Measurements from ENCODE around the gene LRP6. TPM values are rescaled to one million over a fixed set of nuclear protein-coding genes. Genes with fewer than 3 reads are reported as not detected.
"Not testable (repeated sequence)": the region's sequence is repeated elsewhere in the genome, so short reads cannot be mapped to it uniquely, and the experiment has no call there.

LRP6 gene
- total RNA-seq, 2 donors from 2014 or later: 0.10 to 0.59 TPM

DNA sequence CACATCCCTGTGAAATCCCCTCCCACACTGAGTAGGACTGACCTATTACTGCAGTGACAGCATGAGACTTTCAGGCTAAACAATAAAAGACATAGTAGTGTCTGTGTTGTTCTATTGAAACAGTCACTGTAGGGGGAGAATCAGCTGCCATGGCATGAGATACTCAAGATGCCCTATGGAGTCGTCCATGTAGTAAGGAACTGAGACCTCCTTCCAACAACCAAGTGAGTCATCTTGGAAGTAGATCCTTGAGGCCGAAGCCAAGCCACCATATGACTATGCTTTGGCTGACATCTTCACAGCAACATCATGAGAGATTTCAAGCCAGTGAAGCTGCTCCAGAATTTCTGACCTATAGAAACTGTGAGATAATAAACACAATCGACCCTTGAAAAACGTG lies 12.1 kb upstream of the LRP6 start:
- no peak overlapping the region for H3K27ac Mint-ChIP-seq
- no peaks in the 10 kb centered on the region for H3K36me3 Mint-ChIP-seq
- H3K9me3 Mint-ChIP-seq: no peaks in the 10 kb centered on the region
- H3K27me3 Mint-ChIP-seq: peaks cover 40 to 41% of the 10 kb centered on the region in 2 donors
- ATAC-seq: no peak
- DNase-seq (ENCODE audit: low spot score): no peak
- H3K4me3 Mint-ChIP-seq: no peak overlapping the region
- no peaks in the 10 kb centered on the region for H3K4me1 Mint-ChIP-seq (ENCODE audit: low read depth in 2 of 2)

DNA sequence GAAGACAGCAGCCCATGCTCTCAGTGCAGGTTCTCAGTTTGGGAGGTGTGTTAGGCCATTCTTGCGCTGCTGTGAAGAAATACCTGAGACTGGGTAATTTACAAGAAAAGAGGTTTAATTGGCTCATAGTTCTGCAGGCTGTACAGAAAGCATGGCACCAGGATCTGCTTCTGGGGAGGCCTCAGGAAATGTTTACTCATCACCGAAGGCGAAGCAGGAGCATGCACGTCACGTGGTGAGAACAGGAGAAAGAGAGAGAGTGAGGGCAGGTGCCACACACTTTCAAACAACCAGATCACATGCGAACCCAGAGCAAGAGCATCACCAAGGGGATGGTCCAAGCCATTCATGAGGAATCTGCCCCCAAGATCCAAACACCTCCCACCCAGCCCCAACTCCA lies 9.0 kb upstream of the LRP6 start:
- H3K27me3 Mint-ChIP-seq: peaks cover 26 to 29% of the 10 kb centered on the region in 2 donors
- no peaks in the 10 kb centered on the region for H3K36me3 Mint-ChIP-seq
- no peaks in the 10 kb centered on the region for H3K9me3 Mint-ChIP-seq
- H3K4me1 Mint-ChIP-seq (ENCODE audit: low read depth in 2 of 2): no peaks in the 10 kb centered on the region
- DNase-seq (ENCODE audit: low spot score) (no peak), ATAC-seq (no peak)
- H3K27ac Mint-ChIP-seq: no peak overlapping the region
- no peak overlapping the region for H3K4me3 Mint-ChIP-seq

GRCh38 chr12:12273291-12273957 lies 6.6 kb upstream of the LRP6 start:
- peaks cover 25 to 29% of the 10 kb centered on the region in 2 donors for H3K27me3 Mint-ChIP-seq

DNA sequence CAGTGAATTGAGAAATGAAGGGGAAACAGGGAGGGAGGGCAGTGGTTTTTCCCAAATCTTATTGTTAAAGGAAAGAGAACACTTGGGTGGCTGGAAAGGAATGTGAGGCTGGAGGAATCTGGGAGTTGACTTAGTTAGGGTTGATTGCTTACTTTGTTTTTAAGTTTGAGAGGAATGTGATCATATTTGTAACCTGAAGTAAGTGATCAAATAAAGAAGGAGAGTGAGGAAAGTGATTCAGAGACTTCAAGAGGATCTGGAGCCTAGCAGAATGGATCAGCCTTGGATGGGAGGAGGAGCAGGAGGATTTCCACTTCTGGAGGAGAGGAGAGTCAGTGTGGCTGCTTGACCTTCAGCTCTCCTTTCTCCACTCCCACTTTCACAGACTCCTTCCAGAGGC lies 6.0 kb upstream of the LRP6 start:
- no peak overlapping the region for H3K27ac Mint-ChIP-seq
- H3K4me3 Mint-ChIP-seq: no peak overlapping the region
- DNase-seq (ENCODE audit: low spot score) (no peak), ATAC-seq (no peak)
- peaks cover 26 to 33% of the 10 kb centered on the region in 2 donors for H3K27me3 Mint-ChIP-seq
- H3K4me1 Mint-ChIP-seq (ENCODE audit: low read depth in 2 of 2): no peaks in the 10 kb centered on the region
- no peaks in the 10 kb centered on the region for H3K9me3 Mint-ChIP-seq
- no peaks in the 10 kb centered on the region for H3K36me3 Mint-ChIP-seq

More at GRCh38 chr12:12273291-12273957, 6.6 kb upstream of the LRP6 start:
- no peak for ATAC-seq
- Mint-ChIP-seq H3K36me3 (no peaks in the 10 kb centered on the region), H3K9me3 (no peaks in the 10 kb centered on the region), H3K4me1 (ENCODE audit: low read depth in 2 of 2) (no peaks in the 10 kb centered on the region), H3K4me3 (no peak overlapping the region), H3K27ac (no peak overlapping the region)
- DNase-seq (ENCODE audit: low spot score): no peak

GRCh38 chr12:12270226-12270625 lies 3.4 kb upstream of the LRP6 start:
- Mint-ChIP-seq H3K27ac (no peak overlapping the region), H3K4me3 (no peak overlapping the region), H3K4me1 (ENCODE audit: low read depth in 2 of 2) (peaks cover 9 to 16% of the 10 kb centered on the region in 2 donors), H3K36me3 (no peaks in the 10 kb centered on the region), H3K27me3 (peaks cover 29 to 43% of the 10 kb centered on the region in 2 donors), H3K9me3 (no peaks in the 10 kb centered on the region)
- no peak for DNase-seq (ENCODE audit: low spot score)
- no peak for ATAC-seq

DNA sequence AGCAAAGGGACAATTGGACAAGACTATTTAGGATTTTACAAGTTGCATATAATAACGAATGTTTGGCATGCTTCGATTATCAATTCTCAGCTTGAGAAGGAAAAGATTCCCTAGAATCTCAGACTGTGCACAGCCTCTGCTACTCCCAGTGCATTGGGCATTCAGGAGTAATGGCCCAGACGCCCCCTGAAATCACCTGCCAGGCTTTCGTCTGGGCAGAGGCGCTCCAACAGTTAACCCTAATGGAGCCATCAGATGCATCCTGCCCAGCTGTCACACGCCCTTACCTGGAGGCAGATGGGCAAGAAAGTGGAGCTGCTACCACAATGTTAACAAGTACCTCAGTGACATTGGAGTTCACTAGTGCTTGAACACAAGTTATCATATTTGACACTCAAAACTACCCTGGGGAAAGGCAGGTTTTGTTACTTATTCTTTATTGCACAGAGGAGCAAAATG lies 927 bp upstream of the LRP6 start:
- peaks cover 36 to 52% of the 10 kb centered on the region in 2 donors for H3K27me3 Mint-ChIP-seq

DNA sequence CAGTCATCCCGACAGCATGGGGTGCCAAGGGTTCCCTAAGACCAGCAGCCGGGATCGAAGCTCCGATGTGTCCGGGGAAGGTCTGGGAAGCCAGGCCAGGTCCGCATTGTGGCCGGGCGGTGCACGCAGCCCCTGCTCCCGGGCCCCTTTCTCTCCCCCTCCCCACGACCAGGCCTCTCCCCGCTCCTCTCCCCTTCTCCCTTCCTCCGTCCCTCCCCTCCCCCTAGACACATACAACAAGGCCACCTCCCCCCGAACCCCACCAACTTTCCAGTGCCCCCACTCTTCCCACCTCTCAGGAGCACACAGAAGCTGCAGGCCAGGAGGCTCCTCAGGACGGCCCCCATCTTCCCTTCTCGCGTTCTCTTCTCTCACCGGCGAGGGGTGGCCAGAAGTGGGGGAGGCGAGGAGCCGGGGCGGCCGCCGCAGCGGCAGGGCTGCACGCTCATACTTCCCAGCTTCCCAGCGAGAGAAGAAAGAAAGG lies 413 bp downstream of the LRP6 start:
- H3K27me3 Mint-ChIP-seq: peaks cover 40 to 55% of the 10 kb centered on the region in 2 donors
- peaks cover 11 to 16% of the 10 kb centered on the region in 2 donors for H3K4me1 Mint-ChIP-seq (ENCODE audit: low read depth in 2 of 2)
- no peak for ATAC-seq

More for the DNA sequence above, 927 bp upstream of the LRP6 start:
- Mint-ChIP-seq H3K27ac (no peak overlapping the region), H3K36me3 (no peaks in the 10 kb centered on the region), H3K4me1 (ENCODE audit: low read depth in 2 of 2) (peaks cover 11 to 16% of the 10 kb centered on the region in 2 donors), H3K9me3 (no peaks in the 10 kb centered on the region), H3K4me3 (peak overlapping the region; percentile 73)
- ATAC-seq: no peak
- DNase-seq (ENCODE audit: low spot score): no peak

GRCh38 chr12:12265571-12266388 lies 1.1 kb downstream of the LRP6 start:
- H3K4me3 Mint-ChIP-seq: peak overlapping the region; percentile 73
- DNase-seq (ENCODE audit: low spot score) (no peak), ATAC-seq (no peak)
- no peaks in the 10 kb centered on the region for H3K36me3 Mint-ChIP-seq
- H3K27ac Mint-ChIP-seq: no peak overlapping the region
- no peaks in the 10 kb centered on the region for H3K9me3 Mint-ChIP-seq
- H3K4me1 Mint-ChIP-seq (ENCODE audit: low read depth in 2 of 2): peaks cover 11 to 16% of the 10 kb centered on the region in 2 donors
- peaks cover 39 to 52% of the 10 kb centered on the region in 2 donors for H3K27me3 Mint-ChIP-seq

More for the DNA sequence above, 413 bp downstream of the LRP6 start:
- Mint-ChIP-seq H3K36me3 (no peaks in the 10 kb centered on the region), H3K4me3 (peak overlapping the region; percentile 73), H3K9me3 (no peaks in the 10 kb centered on the region), H3K27ac (no peak overlapping the region)
- DNase-seq (ENCODE audit: low spot score): no peak

DNA sequence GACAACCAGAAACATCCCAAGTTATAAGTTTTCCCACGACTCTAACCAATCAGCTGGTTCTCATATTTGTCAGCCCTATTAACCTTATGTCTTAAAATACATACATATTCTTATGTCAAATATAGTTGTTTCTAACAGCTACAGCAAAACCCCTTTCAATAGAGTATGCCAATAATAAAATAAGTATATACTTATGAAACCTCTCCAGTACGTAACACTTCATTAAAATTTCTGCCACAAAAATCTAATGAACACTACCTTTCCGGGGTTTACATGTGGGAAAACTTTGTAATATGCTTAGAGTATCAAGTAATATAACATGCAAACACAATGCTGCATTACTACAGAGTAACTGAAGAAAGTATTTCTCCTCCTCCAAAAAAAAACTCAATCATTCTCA lies 1.8 kb downstream of the LRP6 start:
- H3K4me1 Mint-ChIP-seq (ENCODE audit: low read depth in 2 of 2): peaks cover 11 to 16% of the 10 kb centered on the region in 2 donors
- no peak for DNase-seq (ENCODE audit: low spot score)
- H3K36me3 Mint-ChIP-seq: no peaks in the 10 kb centered on the region
- no peak overlapping the region for H3K27ac Mint-ChIP-seq
- peaks cover 32 to 45% of the 10 kb centered on the region in 2 donors for H3K27me3 Mint-ChIP-seq
- no peaks in the 10 kb centered on the region for H3K9me3 Mint-ChIP-seq
- no peak for ATAC-seq
- H3K4me3 Mint-ChIP-seq: peak overlapping the region; percentile 73

- ATAC-seq (no peak), DNase-seq (ENCODE audit: low spot score) (no peak)
- no peak overlapping the region for H3K27ac Mint-ChIP-seq
- no peaks in the 10 kb centered on the region for H3K9me3 Mint-ChIP-seq
- peaks cover 11 to 16% of the 10 kb centered on the region in 2 donors for H3K4me1 Mint-ChIP-seq (ENCODE audit: low read depth in 2 of 2)
- H3K36me3 Mint-ChIP-seq: no peaks in the 10 kb centered on the region
- no peak overlapping the region for H3K4me3 Mint-ChIP-seq
- peaks cover 36 to 52% of the 10 kb centered on the region in 2 donors for H3K27me3 Mint-ChIP-seq
These were observed 2.9 kb downstream of the LRP6 start for GRCh38 chr12:12263909-12264308.

DNA sequence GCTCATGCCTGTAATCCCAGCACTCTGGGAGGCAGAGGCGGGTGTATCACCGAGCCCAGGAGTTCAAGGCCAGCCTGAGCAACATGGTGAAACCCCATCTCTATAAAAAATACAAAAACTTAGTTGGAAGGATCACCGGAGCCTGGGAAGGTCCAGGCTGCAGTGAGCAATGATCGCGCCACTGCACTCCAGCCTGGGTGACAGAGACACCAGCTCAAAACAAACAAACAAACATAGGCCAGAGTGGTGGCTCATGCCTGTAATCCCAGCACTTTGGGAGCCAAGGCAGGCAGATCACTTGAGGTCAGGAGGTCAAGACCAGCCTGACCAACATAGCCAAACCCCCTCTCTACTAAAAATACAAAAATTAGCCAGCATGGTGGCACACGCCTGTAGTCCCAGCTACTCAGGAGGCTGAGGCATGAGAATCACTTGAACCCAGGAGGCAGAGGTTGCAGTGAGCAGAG lies 10.5 kb downstream of the LRP6 start:
- H3K27me3 Mint-ChIP-seq: peaks cover 10 to 11% of the 10 kb centered on the region in 2 donors
- not testable (repeated sequence) for H3K4me3 Mint-ChIP-seq; H3K4me1 Mint-ChIP-seq (ENCODE audit: low read depth in 2 of 2); ATAC-seq; H3K9me3 Mint-ChIP-seq; DNase-seq (ENCODE audit: low spot score); H3K27ac Mint-ChIP-seq; H3K36me3 Mint-ChIP-seq

DNA sequence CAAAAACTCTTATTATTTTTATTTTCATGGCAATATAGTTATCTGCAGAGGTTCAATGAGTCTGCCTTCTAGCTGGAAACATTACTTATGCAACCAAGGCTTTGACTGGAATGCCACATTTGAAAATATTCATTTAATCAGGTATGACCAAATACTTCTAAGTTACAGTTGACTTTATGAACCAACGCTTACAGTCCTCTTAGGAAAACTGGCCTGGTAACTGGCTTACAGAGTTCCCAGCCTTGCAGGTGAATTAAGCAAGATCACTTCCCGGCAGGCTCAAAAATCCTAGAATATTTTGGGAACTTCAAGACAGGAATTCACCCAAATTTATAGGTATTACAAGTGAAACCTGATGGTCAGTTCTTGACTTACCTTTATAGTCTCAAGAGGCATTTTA lies 12.3 kb downstream of the LRP6 start:
- H3K9me3 Mint-ChIP-seq: no peaks in the 10 kb centered on the region
- H3K4me3 Mint-ChIP-seq: no peak overlapping the region
- H3K4me1 Mint-ChIP-seq (ENCODE audit: low read depth in 2 of 2): peaks cover 0 to 7% of the 10 kb centered on the region in 2 donors
- H3K27me3 Mint-ChIP-seq: peaks cover 15 to 18% of the 10 kb centered on the region in 2 donors
- ATAC-seq: no peak
- H3K36me3 Mint-ChIP-seq: no peaks in the 10 kb centered on the region
- no peak overlapping the region for H3K27ac Mint-ChIP-seq
- DNase-seq (ENCODE audit: low spot score): no peak

- no peak for ATAC-seq
- peaks cover 16 to 33% of the 10 kb centered on the region in 2 donors for H3K27me3 Mint-ChIP-seq
- DNase-seq (ENCODE audit: low spot score): no peak
- no peak overlapping the region for H3K4me3 Mint-ChIP-seq
- no peaks in the 10 kb centered on the region for H3K36me3 Mint-ChIP-seq
- no peak overlapping the region for H3K27ac Mint-ChIP-seq
- no peaks in the 10 kb centered on the region for H3K9me3 Mint-ChIP-seq
- H3K4me1 Mint-ChIP-seq (ENCODE audit: low read depth in 2 of 2): peaks cover 0 to 12% of the 10 kb centered on the region in 2 donors
These were observed 17.4 kb downstream of the LRP6 start for GRCh38 chr12:12249216-12250050.
